GM23338 (cell line): ENCODE data around the gene SURF4.

Experiments
- CREB1 ChIP-seq: fragments of 250-450 bp; sonication (Bioruptor Pico); IDR thresholded peaks from 2 replicates; pipeline ENCODE4 v1.5.0; 2020; ENCODE audit warnings: low read depth, mild to moderate bottlenecking, moderate library complexity
- CTCF ChIP-seq, 2 experiments: fragments of 200-600 bp in 1 of 2; sonication (generic) in 1 of 2; conservative IDR thresholded peaks; 2 replicates each; pipeline versions ENCODE4 v1.5.1 to v1.6.1; 2016 to 2017; ENCODE audit warnings: antibody characterized with exemption in 2 of 2, low read depth in 2 of 2, mild to moderate bottlenecking in 2 of 2, moderate library complexity in 1 of 2
- ETS1 ChIP-seq: IDR thresholded peaks from 2 replicates; pipeline ENCODE4 v1.6.1; 2016; ENCODE audit warnings: antibody characterized with exemption
- EZH2 ChIP-seq: fragments of 200-600 bp; sonication (generic); IDR thresholded peaks from one replicate; pipeline ENCODE4 v1.8.0; 2017; ENCODE audit warnings: antibody characterized with exemption, mild to moderate bottlenecking, low read depth; ENCODE audit not compliant: unreplicated experiment
- EZH2phosphoT487 ChIP-seq: fragments of 200-600 bp; sonication (generic); IDR thresholded peaks from one replicate; pipeline ENCODE4 v1.8.1; 2018; ENCODE audit warnings: antibody characterized with exemption; ENCODE audit not compliant: unreplicated experiment
- JUNB ChIP-seq: IDR thresholded peaks from one replicate; pipeline ENCODE4 v1.6.1; 2016; ENCODE audit warnings: antibody characterized with exemption; ENCODE audit not compliant: unreplicated experiment
- POLR2AphosphoS5 ChIP-seq: IDR thresholded peaks from 2 replicates; pipeline ENCODE4 v1.6.1; 2016; ENCODE audit warnings: antibody characterized with exemption, low read depth
- REST ChIP-seq: IDR thresholded peaks from one replicate; pipeline ENCODE4 v1.6.1; 2018; ENCODE audit warnings: antibody characterized with exemption; ENCODE audit not compliant: unreplicated experiment
- STAT1 ChIP-seq: IDR thresholded peaks from one replicate; pipeline ENCODE4 v1.6.1; 2016; ENCODE audit warnings: antibody characterized with exemption; ENCODE audit not compliant: unreplicated experiment
- ZNF114 ChIP-seq: fragments of 250-450 bp; sonication (Bioruptor Pico); IDR thresholded peaks from 2 replicates; pipeline ENCODE4 v1.5.0; 2020; ENCODE audit warnings: mild to moderate bottlenecking, moderate library complexity
- ZNF331 ChIP-seq: fragments of 250-450 bp; sonication (Bioruptor Pico); IDR thresholded peaks from 2 replicates; pipeline ENCODE4 v1.5.0; 2020; ENCODE audit warnings: low read depth, mild to moderate bottlenecking, moderate library complexity

GRCh38 chr9:133389562-133389961 is 13.7 kb upstream of the SURF4 start:
- no peak for TF ChIP-seq ETS1
- no peak for TF ChIP-seq ZNF331 (CRISPR knock-in tag)
- no peak for TF ChIP-seq CTCF (conservative IDR thresholded peaks at IDR 0.05; ENCODE audit: low read depth in 2 of 2)
- TF ChIP-seq REST, result no peak
- no peak for TF ChIP-seq POLR2AphosphoS5
- TF ChIP-seq JUNB, result no peak
- TF ChIP-seq ZNF114 (CRISPR knock-in tag), result no peak
- no peak for TF ChIP-seq CREB1 (CRISPR knock-in tag)
- no peak for TF ChIP-seq EZH2phosphoT487
- no peak for TF ChIP-seq EZH2
- no peak for TF ChIP-seq STAT1
